ENCODE data around the gene PPARD. TPM values are rescaled to one million over a fixed set of nuclear protein-coding genes. Genes with fewer than 3 reads are reported as not detected.

Gene PPARD
- total RNA-seq, 2 donors from 2014 or later, result 11.0 to 14.8 TPM

DNA sequence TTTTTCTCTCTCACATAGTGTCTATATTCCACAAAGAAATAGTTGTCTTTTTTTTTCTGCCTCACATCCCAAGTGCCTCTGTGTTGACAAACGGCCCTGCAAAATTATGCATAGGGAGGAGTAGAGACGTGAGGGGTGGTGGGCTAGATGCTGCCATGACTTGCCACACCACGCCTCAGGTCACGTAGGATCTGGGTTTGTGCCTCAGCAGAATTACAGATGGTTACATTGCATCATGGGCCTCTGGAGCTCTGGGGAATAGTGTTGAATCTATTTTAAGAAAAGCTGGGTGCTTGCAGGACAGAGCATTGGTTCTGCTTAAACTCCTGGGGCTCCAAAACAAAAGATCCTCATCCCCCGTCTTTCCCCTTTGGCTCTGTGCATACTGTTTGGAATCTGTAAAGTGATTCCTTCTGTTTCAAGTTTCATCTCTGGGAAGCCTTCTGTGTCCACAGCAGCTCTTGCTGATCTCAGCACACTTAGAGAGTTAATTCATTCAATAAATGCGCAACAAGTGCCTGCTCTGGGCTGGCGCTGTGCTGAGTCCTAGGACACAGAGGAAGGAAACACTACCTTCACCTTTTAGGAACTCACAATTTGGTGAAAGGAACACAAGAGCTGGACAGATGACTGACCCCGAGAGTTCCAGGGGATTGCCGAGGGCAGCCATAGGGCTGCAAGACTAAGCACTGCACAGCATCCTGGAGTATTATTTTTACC lies 112.2 kb downstream of the PPARD start:
- peak overlapping the region in 1 of 2 donors; percentile 20 for H3K27ac ChIP-seq
- peaks cover 0 to 33% of the 10 kb centered on the region in 2 donors for H3K4me1 ChIP-seq
- H3K4me3 ChIP-seq, result no peak overlapping the region
- H3K9me3 ChIP-seq, result no peaks in the 10 kb centered on the region
- no peaks in the 10 kb centered on the region for H3K27me3 ChIP-seq
- TF ChIP-seq, protein P1, sequence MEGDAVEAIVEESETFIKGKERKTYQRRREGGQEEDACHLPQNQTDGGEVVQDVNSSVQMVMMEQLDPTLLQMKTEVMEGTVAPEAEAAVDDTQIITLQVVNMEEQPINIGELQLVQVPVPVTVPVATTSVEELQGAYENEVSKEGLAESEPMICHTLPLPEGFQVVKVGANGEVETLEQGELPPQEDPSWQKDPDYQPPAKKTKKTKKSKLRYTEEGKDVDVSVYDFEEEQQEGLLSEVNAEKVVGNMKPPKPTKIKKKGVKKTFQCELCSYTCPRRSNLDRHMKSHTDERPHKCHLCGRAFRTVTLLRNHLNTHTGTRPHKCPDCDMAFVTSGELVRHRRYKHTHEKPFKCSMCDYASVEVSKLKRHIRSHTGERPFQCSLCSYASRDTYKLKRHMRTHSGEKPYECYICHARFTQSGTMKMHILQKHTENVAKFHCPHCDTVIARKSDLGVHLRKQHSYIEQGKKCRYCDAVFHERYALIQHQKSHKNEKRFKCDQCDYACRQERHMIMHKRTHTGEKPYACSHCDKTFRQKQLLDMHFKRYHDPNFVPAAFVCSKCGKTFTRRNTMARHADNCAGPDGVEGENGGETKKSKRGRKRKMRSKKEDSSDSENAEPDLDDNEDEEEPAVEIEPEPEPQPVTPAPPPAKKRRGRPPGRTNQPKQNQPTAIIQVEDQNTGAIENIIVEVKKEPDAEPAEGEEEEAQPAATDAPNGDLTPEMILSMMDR (IDR thresholded peaks at IDR 0.05), result no peak
- DNase-seq (ENCODE audit: low spot score), result no peak
- H3K36me3 ChIP-seq, result no peaks in the 10 kb centered on the region

DNA sequence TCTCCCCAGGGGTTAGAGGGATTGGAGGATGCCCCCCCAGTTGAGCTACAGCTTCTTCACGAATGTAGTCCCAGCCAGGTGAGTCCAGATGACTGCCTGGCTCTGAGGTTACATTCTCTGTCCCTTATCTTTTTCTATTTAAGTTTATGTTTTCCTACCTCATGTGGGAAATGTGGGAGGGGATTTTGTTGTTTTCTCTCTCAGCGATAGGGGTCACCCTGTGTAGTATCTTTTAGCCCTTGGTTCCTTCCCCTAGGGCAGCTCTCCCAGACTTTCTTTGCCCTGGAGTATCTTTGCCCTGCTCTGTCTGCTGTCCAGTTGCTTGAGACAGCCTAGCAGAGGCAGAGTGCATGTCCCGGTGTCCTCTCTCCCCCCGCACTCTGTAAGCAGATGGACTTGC lies 115.5 kb downstream of the PPARD start:
- H3K4me3 ChIP-seq, result no peak overlapping the region
- H3K4me1 ChIP-seq, result peaks cover 0 to 20% of the 10 kb centered on the region in 2 donors
- no peak for DNase-seq (ENCODE audit: low spot score)
- no peaks in the 10 kb centered on the region for H3K27me3 ChIP-seq
- TF ChIP-seq, protein P1 (IDR thresholded peaks at IDR 0.05), result no peak
- H3K36me3 ChIP-seq, result no peaks in the 10 kb centered on the region
- no peak overlapping the region for H3K27ac ChIP-seq
- H3K9me3 ChIP-seq, result no peaks in the 10 kb centered on the region

DNA sequence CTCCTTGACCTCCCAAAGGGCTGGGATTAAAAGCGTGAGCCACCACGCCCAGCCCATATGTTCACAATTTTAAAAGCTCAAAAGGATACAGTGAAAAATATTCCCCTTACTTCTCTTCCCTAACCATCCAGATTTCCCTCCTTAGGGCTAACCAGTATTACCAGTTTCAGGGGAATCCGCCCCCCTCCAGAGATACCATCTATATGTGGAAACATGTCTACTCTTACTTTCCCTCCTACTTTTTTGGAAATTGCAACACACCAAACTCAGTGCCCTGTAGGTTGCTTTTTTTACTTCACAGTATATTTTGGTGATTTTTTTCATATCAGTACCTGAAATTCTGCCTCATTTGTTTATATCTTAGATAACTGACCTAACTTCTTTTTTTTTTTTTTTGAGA lies 118.9 kb downstream of the PPARD start:
- TF ChIP-seq, protein P1 (IDR thresholded peaks at IDR 0.05), result no peak
- no peak for DNase-seq (ENCODE audit: low spot score)
- no peaks in the 10 kb centered on the region for H3K9me3 ChIP-seq
- no peak overlapping the region for H3K4me3 ChIP-seq
- H3K4me1 ChIP-seq, result no peaks in the 10 kb centered on the region
- no peak overlapping the region for H3K27ac ChIP-seq
- no peaks in the 10 kb centered on the region for H3K27me3 ChIP-seq
- no peaks in the 10 kb centered on the region for H3K36me3 ChIP-seq

GRCh38 chr6:35463292-35463691 lies 120.9 kb downstream of the PPARD start:
- TF ChIP-seq, protein P1 (IDR thresholded peaks at IDR 0.05), result no peak
- peaks cover 0 to 7% of the 10 kb centered on the region in 2 donors for H3K4me1 ChIP-seq
- no peak overlapping the region for H3K27ac ChIP-seq
- no peaks in the 10 kb centered on the region for H3K9me3 ChIP-seq
- no peak for DNase-seq (ENCODE audit: low spot score)
- no peaks in the 10 kb centered on the region for H3K27me3 ChIP-seq
- H3K36me3 ChIP-seq, result no peaks in the 10 kb centered on the region
- H3K4me3 ChIP-seq, result no peak overlapping the region

DNA sequence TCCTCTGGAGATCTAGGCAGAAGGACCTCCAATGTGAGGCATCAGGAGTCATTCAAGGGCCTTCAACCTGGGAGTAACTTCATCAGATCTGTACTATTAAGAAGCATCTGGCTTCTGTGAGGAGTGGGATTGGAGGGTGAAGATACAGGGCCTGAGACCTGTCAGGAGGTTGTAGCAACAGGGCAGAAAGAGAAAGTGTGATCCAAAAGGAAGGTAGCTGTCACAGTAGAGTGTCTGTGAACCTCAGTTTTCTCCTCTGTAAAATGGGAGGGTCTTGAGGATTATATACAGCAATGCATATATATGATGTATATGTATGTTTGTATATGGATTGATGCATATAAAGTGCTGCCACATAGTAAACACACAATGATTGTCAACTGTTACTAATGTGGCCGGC lies 123.3 kb downstream of the PPARD start:
- no peaks in the 10 kb centered on the region for H3K9me3 ChIP-seq
- DNase-seq (ENCODE audit: low spot score), result no peak
- peaks cover 0 to 24% of the 10 kb centered on the region in 2 donors for H3K4me1 ChIP-seq
- H3K27me3 ChIP-seq, result no peaks in the 10 kb centered on the region
- no peak overlapping the region for H3K4me3 ChIP-seq
- TF ChIP-seq, protein P1 (IDR thresholded peaks at IDR 0.05), result no peak
- no peak overlapping the region for H3K27ac ChIP-seq
- H3K36me3 ChIP-seq, result peaks cover 12% of the 10 kb centered on the region
